Pulmonary artery endothelial cell (primary cell): ENCODE measurements around the gene DAZAP1. TPM values are rescaled to one million over a fixed set of nuclear protein-coding genes. Genes with fewer than 3 reads are reported as not detected.

Source experiments
- DNase-seq: peaks from one replicate; pipeline ENCODE4 v3.0.0-alpha.2; 2011; ENCODE audit warnings: low read depth, low spot score
- total RNA-seq: library from RNA; depleted of rRNA; stranded (reverse); fragments of >200 nt; gene quantifications from 2 replicates; pipeline ENCODE4 v1.2.3, GENCODE V29; 2014

The DAZAP1 gene
- total RNA-seq, result 94.8 and 106 TPM in 2 replicates

DNA sequence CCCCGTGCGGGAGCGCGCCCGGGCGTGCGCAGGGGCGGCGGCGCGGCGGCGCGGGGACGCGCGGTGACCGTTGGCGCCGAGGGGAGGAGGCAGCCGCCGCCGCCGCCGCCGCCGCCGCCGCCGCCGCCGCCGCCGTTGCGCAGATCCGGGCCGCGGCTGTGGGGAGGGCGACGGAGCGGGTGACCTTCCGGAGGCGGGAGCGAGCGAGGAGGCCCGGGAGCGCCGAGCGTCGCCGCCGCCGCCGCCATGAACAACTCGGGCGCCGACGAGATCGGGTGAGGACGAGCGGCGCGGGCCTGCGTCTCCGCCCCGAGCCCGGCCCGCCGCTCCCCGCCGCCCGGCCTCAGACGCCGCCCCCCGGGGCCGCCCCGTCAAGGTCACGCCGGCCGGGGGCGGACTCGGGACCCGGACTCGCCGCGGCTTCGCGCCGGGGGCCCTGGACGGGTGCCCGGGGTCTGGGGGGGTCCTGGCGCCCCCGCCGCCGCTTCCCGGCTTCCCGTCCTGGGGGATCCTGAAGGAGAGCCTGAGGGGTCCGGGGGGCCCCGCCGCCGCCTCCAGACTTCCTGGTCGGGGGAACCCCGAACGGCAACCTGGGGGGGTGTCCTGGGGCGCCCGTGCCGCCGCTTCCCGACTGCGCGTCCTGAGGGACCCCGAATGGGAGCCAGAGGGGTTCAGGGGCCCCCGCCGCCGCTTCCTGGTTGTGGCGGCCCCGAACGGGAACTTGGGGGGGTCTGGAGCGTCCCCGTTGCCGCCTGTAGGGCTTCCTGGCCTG is at the start of gene DAZAP1:
Gene DAZAP1, plus strand, starts transcription at position 59 of the 772 bp plus-strand sequence. Its CDS starts 188 bp downstream, at position 247.
- DNase-seq, result no peak

DNA sequence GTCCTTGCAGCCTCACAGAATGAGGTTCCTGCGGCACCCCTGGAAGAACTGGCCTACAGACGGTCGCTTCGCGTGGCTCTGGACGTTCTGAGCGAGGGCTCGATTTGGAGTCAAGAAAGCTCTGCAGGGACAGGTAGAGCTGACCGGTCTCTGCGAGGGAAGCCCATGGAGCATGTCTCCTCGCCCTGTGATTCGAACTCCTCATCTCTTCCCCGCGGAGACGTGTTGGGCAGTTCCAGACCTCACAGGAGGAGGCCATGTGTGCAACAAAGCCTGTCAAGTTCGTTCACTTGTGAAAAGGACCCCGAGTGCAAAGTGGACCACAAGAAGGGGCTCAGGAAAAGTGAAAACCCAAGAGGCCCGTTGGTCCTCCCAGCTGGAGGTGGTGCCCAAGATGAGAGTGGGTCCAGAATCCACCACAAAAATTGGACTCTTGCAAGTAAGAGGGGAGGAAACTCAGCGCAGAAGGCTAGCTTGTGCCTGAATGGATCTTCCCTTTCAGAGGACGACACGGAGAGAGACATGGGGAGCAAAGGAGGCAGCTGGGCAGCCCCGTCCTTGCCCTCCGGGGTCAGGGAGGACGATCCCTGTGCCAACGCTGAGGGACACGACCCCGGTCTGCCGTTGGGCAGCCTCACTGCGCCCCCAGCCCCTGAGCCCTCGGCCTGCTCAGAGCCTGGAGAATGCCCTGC is 47.1 kb upstream of the DAZAP1 start:
- no peak for DNase-seq

DNA sequence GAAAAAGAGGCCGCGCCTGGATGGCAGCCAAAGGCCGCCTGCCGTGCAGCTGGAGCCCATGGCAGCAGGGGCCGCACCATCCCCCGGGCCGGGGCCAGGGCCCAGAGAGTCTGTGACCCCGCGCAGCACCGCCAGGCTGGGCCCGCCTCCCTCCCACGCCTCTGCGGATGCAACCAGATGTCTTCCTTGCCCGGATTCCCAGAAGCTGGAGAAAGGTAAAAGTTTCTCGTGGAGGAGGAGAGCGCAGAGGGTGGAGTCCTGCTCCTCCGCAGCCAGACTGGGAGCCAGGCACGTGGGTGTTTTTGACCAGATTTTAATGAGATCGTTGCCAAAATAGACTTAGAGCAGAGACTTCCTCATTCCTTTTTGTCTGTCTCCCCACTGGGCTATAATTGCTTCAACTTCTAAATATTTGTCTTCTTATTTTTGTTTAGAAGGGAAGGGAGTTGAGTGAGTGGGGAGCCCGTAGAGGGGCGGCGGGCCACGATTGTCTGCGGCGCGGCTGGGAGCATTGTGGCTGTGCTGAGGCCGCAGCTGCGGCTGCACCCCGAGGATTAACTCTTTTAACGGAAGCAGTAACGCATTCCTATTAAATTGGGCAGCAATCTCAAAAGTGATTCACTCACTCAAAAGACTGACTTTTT is 46.4 kb upstream of the DAZAP1 start:
- DNase-seq, result no peak

DNA sequence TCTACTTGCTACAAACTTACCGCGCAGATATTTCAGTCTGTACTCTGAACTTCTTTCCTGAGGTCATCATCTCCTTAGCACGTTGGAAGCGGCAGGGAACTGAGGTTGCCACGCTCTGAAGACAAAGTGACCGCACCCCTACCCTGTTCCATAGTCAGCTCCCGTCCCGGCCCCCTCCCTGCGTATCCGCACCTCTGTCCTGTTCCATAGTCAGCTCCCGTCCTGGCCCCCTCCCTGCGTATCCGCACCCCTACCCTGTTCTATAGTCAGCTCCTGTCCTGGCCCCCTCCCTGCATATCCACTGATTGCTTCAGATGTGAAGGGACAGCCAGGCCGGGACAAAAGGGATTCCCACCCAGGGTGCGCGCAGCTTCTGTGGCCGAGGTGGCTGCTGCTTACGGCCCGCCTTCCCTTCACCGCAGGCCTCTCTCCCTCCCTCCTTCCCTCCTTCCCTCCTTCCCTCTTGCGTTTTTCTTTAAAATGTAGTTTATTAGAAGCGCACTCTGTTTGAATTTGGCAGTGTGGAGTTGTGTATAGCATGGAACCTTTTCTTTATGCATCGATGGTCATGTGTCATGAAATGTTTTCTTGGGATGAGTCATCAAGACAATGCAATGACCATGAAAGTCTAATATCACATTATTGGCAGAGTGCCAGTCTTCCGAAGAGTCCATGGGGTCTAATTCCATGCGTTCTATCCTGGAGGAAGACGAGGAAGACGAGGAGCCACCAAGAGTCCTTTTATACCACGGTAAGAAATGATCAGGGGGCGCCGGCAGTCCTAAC is 45.6 kb upstream of the DAZAP1 start:
- DNase-seq, result no peak

DNA sequence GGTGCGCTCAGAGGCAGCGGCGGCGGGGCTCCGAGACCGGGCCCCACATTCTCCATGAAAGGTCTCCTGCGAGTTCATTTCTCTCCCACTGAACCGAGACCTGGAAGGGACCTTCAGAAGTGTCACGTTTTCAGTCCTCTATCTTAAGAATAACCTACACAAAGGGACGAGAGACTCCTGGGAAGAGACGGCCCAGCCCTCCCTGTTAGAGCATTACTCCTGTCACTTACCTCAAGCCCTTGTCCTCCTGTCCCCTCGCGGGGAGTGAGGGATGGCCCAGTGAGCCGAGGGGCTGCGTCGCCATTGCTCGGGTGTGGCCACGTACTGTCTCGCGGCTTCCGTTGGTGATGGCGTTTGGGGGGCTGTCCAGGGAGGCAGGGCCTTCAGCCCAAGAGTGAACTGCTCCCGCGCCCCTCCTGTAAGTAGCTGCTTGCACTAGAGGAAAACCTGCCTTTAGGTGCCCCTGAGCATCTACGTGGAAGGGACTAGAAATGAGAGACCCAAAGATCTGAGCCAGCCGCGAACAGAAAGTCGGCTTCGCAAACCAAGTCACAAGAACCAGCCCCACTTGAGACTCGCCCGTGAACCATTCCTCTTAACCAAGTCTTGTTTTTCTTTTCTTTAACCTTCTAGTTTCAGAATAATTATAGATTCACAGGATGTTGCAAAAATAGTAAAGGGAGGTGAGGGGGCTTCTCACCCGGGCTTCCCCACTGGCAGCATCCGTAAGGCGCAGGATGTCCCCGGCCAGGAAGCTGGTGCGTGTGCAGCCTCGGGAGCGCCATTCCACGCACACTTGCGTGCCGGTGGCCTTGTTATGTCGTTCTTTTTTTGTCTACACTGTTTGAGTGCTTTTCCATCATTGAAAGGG is 44.8 kb upstream of the DAZAP1 start:
- DNase-seq, result no peak

DNA sequence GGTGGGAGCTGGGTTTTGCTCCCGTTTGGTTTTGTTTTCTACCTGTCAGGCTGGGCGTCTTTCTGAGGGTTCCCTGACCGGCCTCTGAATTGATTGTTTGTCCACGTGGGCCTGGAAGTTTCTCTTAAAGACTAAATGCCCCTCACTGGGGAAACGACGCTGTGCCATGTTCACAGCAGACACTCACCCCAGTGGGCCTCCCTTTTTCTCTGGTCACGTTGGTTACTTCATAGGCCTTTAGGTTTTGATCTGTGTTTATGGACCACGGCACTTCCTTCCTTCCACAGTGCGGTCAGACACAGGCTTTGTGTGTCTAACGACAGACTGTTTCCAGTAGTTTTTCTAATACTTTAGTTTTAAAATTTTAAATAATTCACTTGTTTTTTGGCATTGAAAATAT is 43.8 kb upstream of the DAZAP1 start:
- DNase-seq, result no peak

DNA sequence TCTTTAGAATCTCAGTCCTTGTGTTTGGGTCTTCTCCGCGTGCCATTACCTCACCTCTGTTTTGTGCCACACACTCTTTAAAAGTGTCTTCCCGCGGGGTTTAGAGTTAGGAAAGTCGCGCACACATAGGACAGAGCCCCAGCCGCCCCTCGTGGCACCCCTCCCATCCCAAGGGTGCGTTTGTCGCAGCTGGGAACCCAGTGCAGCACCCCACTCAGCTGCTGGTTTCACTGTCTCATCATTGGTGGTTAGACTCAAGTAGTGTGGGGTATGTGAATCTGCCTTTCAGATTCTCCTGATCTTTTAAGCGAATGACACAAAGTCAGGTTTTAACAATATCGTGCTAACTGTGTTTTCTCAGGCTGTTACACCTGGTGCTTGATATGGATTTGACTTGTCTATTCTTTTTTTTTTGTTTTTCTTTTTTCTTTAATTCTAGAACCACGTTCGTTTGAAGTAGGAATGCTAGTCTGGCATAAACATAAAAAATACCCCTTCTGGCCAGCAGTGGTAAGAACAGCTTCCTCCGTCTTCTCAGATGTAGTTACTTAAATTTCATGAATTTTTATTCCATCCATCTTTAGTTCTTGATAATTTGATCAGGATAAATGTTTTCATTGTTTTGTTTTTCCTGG is 43.2 kb upstream of the DAZAP1 start:
- no peak for DNase-seq

DNA sequence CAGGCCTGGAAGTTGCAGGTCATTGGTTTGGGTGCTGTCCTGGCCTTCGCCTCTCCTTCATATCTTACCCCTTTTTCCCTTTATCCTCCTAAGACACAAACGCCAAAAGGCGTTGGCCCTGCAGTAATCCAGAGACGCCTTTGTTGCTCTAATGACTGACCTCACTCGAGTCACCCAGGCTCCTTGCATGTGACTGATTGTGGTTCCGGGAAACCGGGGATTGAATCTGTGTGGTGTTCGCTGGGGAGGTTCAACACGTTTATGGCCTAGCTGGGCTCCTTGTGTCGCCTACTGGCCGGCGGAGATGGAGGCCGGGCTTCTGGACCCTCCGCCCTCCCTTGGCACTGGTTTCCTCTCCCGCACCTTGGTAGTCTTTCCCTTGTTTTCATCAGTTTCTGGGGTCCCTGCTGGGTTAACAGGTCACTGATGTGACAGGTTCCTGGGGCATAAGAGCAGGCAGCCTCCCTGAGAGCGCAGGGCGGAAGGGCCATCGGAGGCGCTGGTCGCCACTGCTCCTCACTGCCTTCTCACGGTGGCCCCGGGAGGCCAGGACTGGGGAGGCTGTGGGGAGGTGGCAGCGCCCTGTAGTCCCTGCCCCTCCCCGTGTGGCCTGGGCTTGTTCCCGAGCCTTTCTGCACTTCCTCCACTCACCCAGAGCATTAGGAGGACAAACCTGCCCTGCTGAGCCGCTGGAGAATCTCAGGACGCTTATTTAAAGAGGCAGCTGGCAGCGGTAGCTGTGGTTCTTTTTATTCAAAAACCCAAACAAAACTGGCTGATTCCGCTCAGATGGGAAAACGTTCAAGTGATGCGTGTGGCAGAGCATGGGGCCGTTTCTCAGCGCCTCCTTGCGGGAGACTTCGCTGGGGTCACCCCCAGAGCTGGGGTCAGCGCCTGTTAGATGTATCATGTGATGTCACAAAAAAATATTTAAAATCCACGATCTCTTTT is 41.8 kb upstream of the DAZAP1 start:
- no peak for DNase-seq

DNA sequence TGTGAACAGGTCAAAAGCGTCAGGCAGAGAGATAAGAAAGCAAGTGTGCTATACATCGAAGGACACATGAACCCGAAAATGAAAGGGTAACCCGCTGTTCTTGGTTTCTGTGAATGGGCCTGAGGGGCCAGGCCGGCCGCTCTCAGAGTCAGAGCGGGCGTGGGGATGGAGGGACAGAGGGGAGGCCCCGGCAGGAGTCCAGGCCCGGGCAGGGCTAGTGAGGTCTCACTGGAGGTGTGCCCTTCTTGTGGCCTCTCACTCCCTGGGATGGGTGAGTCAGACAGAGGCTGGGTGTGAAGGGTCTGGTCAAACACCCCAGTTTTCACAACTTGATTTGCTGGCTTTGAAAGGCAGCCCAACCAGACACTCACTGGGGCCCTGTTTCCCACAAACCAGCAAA is 41.1 kb upstream of the DAZAP1 start:
- no peak for DNase-seq

DNA sequence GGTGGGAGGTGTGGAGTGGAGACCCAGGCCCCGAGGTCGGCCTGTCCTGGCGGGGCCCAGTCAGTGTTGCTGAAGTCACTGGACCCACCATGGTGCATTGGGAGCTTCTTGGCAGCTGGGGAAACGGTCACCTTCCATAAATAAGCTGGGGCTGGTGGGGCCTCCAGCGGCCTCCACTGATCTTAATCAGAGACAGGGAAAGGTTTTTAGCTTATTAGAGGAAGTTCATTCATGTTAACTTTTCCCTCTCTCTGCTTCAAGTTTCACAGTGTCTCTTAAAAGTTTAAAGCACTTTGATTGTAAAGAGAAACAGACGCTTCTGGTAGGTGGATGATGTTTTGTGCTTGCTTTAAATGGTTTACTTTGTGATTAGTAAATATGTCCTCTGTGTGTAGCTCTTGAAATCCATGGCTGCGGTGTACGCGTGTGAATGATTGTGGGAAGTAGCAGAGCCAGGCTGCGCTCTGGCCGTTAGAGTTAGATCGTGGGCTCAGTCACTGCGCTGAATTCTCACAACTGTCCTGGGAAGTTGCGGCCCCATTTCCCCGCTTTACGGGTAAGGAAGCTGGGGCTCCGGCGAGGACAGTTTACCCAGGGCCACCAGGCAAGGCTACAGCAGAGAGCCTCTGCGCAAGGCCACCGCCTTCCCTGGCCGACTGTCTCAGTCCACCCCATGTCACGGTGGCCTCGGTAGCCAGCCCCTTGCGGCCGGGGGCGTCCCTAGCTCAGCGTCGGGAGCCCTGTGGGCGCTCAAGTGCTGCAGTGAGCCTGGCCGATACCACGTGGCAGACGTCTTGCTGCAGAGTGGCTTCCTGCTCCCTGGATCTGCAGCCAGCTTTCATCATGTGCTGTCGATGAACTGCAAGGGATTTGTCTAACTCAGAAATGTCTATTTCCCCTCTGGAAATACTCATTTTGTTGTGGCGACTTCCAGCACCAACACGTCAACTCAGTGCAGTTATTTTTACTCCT is 40.2 kb upstream of the DAZAP1 start:
- DNase-seq, result no peak

DNA sequence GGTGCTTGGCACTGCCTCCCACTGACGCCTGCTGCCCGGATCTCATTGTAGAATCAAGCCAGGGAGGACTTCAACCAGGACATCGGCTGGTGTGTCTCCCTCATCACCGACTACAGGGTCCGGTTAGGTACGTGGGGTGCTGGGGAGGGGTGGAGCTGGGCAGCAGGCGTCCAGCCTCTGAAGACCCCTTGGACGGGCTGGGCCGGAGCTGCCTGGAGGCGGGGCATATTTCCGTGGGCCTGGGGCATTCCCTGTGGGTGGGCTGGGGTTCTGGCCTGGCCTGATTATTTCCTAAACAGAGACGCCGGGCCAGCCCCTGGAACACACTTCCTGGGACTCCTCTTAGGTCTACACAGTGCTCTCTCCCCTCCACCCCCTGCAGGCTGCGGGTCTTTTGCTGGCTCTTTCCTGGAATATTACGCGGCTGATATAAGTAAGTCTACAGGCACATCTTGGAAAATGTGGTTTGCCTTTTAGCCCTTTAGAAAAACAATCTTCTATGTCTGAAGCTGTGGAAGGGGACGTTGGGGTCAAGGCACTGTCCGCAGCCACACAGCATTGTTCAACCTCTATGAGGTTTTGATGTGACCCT is 38.1 kb upstream of the DAZAP1 start:
- no peak for DNase-seq

DNA sequence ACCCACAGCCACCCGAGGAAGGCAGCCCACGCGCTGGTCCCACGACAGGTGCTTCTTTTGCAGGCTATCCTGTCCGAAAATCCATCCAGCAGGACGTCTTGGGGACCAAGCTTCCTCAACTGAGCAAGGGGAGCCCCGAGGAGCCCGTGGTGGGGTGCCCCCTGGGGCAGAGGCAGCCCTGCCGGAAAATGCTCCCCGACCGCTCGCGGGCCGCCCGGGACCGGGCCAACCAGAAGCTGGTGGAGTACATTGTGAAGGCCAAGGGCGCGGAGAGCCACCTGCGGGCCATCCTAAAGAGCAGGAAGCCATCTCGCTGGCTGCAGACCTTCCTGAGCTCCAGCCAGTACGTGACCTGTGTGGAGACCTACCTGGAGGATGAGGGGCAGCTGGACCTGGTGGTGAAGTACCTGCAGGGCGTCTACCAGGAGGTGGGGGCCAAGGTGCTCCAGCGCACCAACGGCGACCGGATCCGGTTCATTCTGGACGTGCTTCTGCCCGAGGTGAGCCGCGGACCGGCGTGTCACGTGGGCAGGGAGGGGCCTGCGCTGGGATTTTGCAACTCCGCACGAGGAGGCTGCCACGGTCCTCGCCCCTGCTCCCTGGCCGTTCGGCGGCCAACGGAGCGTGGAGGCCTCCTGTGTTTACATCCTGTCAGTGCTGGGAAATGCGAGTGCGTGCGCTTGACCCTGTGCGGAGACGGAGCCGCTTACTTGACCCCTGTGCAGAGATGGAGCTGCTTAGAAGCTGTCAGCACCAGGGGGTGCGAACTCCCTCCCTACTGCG is 36.6 kb upstream of the DAZAP1 start:
- DNase-seq, result no peak

DNA sequence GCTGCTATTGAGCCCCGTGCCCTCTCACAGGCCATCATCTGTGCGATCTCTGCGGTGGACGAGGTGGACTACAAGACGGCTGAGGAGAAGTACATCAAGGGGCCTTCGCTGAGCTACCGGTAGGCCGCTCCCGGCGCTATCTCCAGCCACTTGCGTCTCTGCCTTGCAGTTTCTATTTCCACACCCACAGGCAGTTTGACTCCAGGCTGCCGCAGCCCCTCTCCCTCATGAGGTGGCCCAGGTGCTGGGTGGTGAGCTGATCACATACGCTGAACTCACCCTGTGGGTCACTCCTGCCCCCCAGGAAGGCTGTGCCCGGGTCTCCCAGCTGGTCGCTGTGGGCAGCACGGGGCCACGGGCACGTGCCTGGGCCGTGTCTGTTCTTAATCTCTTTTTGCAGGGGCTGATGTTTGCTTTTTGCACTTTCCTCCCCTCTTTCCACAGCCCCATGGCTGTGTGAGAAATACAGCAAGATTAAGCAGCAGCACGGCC is 34.3 kb upstream of the DAZAP1 start:
- DNase-seq, result no peak

DNA sequence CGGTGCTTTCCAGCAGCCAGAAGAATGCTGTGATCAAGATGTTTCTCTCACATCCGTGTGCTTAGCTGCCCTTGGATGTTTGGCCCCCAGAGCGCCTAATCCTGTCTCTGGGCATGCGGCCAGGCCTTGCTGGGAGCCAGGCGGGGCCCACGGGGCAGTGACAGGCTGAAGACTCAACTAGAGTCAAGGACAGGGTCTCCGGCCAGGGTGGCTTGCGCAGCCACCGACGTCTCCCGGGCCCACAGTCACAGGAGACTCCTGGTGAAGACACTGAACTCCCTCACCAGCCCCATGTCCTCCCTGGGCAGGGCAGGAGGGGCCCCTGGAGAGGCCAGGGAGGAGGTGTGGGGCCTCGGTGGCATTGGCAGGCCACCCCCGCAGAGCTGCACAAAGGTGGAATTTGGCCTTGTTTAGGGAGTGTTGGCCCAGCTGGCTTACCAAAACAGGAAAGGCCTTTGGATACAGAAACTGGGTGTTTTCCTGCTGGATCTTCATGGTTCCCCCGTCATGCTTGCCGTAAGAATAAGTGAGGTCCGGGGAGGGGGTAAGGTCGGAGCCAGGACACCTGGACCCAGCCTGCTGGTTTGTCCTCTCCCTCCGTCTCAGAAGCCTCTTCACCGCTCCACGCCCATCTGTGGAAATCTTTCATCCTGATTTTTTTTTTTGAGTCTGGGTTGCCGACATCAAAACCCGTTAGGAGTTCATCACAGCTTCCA is 33.7 kb upstream of the DAZAP1 start:
- DNase-seq, result no peak

DNA sequence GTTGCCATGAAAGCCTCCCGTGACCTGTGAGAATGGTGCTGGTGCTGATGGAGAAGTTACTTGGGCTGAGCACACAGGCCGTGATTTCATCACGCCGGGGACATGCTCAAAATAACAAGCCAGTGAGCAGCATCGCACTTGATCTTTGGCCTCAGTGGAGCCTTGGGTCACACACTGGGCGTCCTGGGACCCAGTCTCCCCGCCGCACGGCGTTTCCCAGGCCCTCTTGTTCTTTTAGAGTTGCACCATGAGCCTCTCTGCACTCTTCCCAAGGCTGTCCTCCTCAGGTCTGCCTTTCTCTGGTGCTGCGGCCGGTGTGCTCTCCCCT is 33.2 kb upstream of the DAZAP1 start:
- no peak for DNase-seq

DNA sequence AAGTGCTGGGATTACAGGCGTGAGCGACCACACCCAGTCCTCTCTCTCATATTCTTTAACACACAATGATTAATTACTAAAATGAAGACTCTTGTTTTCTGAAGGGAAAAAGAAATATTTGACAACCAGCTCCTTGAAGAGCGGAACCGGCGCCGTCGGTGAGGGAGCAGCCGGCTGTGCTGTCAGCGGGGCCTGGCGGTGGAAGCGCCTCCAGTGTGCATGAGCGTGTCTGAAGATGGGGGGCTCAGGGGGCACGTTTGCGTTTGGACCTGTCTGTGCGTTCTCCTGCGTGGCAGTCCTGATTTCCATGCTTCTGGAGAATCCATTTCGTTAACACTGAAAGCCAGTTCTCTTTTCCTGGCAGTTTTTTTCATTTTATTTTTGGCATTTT is 31.0 kb upstream of the DAZAP1 start:
- DNase-seq, result no peak
